ENCODE data around the gene PACC1.
"Not testable (repeated sequence)": the region's sequence is repeated elsewhere in the genome, so short reads cannot be mapped to it uniquely, and the experiment has no call there.

Gene PACC1

DNA sequence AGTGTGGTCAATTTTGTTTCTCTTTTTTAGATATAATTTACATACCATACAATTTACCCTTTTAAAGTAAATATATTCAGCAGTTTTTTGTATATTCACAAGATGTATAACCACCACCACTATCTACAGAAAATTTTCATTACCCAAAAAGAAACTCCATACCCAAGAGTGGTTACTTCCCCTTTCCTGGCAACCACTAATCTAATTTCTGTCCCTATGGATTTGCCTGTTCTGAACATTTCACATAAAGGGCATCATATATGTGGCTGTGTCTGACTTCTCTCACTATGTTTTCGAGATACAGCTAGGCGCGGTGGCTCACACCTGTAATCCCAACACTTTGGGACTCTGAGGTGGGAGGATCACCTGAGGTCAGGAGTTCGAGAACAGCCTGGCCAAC is 13.6 kb downstream of the PACC1 start:
- Histone ChIP-seq H3K4me3 (IDR thresholded peaks at IDR 0.05; ENCODE audit: insufficient read depth, low read depth, low read length) (no peak overlapping the region), H3K27me3 (ENCODE audit: insufficient read depth, low read depth) (no peaks in the 10 kb centered on the region), H3K4me1 (ENCODE audit: low read depth, poor library complexity, severe bottlenecking) (no peaks in the 10 kb centered on the region), H3K27ac (no peak overlapping the region), H3K9ac (no peak overlapping the region), H3K4me2 (no peak overlapping the region), H3K79me2 (ENCODE audit: insufficient read depth, low read depth) (no peaks in the 10 kb centered on the region), H3K36me3 (ENCODE audit: insufficient read depth) (no peaks in the 10 kb centered on the region), H2AFZ (ENCODE audit: low read depth) (no peak overlapping the region), H4K20me1 (ENCODE audit: insufficient read depth) (no peaks in the 10 kb centered on the region)
- no peak for TF ChIP-seq CTCF (conservative IDR thresholded peaks at IDR 0.05; ENCODE audit: low read depth, low read length)

DNA sequence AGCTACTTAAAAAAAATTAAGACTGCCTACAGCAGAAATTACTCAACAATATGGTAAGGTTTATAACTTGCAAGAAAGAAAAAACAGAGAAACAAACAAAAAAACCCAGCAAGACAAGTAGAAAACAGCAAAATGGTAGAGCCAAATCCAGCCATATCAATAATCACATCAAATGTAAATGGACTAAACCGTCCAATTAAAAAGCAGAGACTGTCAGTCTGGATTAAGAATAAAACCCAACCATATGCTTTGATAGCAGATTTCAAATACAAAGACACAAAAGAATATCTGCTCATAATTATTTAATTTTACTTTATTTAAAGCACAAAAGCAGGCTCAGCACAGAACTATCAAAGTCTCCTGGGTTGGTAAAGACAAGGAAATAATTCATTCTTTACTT is 17.5 kb downstream of the PACC1 start:
- H3K4me1 ChIP-seq (ENCODE audit: low read depth, poor library complexity, severe bottlenecking): no peaks in the 10 kb centered on the region
- H3K9ac ChIP-seq: no peak overlapping the region
- no peak overlapping the region for H2AFZ ChIP-seq (ENCODE audit: low read depth)
- no peaks in the 10 kb centered on the region for H3K27me3 ChIP-seq (ENCODE audit: insufficient read depth, low read depth)
- no peak overlapping the region for H3K4me2 ChIP-seq
- TF ChIP-seq CTCF (conservative IDR thresholded peaks at IDR 0.05; ENCODE audit: low read depth, low read length): no peak
- no peaks in the 10 kb centered on the region for H4K20me1 ChIP-seq (ENCODE audit: insufficient read depth)
- no peaks in the 10 kb centered on the region for H3K79me2 ChIP-seq (ENCODE audit: insufficient read depth, low read depth)
- H3K4me3 ChIP-seq (IDR thresholded peaks at IDR 0.05; ENCODE audit: insufficient read depth, low read depth, low read length): no peak overlapping the region
- H3K27ac ChIP-seq: no peak overlapping the region
- H3K36me3 ChIP-seq (ENCODE audit: insufficient read depth): no peaks in the 10 kb centered on the region

GRCh38 chr1:212396638-212397037 is 18.0 kb downstream of the PACC1 start:
- no peak overlapping the region for H3K27ac ChIP-seq
- H3K4me3 ChIP-seq (IDR thresholded peaks at IDR 0.05; ENCODE audit: insufficient read depth, low read depth, low read length): no peak overlapping the region
- H3K9ac ChIP-seq: no peak overlapping the region
- no peaks in the 10 kb centered on the region for H3K27me3 ChIP-seq (ENCODE audit: insufficient read depth, low read depth)
- no peaks in the 10 kb centered on the region for H3K36me3 ChIP-seq (ENCODE audit: insufficient read depth)
- no peak for TF ChIP-seq CTCF (conservative IDR thresholded peaks at IDR 0.05; ENCODE audit: low read depth, low read length)
- no peak overlapping the region for H3K4me2 ChIP-seq
- H4K20me1 ChIP-seq (ENCODE audit: insufficient read depth): no peaks in the 10 kb centered on the region
- no peaks in the 10 kb centered on the region for H3K79me2 ChIP-seq (ENCODE audit: insufficient read depth, low read depth)
- no peaks in the 10 kb centered on the region for H3K4me1 ChIP-seq (ENCODE audit: low read depth, poor library complexity, severe bottlenecking)
- H2AFZ ChIP-seq (ENCODE audit: low read depth): no peak overlapping the region

GRCh38 chr1:212395678-212396437 is 18.8 kb downstream of the PACC1 start:
- H3K27ac ChIP-seq; H3K36me3 ChIP-seq (ENCODE audit: insufficient read depth); H4K20me1 ChIP-seq (ENCODE audit: insufficient read depth); H3K27me3 ChIP-seq (ENCODE audit: insufficient read depth, low read depth); H3K79me2 ChIP-seq (ENCODE audit: insufficient read depth, low read depth); H3K9ac ChIP-seq; H2AFZ ChIP-seq (ENCODE audit: low read depth); H3K4me1 ChIP-seq (ENCODE audit: low read depth, poor library complexity, severe bottlenecking); H3K4me3 ChIP-seq (IDR thresholded peaks at IDR 0.05; ENCODE audit: insufficient read depth, low read depth, low read length); H3K4me2 ChIP-seq: not testable (repeated sequence)

DNA sequence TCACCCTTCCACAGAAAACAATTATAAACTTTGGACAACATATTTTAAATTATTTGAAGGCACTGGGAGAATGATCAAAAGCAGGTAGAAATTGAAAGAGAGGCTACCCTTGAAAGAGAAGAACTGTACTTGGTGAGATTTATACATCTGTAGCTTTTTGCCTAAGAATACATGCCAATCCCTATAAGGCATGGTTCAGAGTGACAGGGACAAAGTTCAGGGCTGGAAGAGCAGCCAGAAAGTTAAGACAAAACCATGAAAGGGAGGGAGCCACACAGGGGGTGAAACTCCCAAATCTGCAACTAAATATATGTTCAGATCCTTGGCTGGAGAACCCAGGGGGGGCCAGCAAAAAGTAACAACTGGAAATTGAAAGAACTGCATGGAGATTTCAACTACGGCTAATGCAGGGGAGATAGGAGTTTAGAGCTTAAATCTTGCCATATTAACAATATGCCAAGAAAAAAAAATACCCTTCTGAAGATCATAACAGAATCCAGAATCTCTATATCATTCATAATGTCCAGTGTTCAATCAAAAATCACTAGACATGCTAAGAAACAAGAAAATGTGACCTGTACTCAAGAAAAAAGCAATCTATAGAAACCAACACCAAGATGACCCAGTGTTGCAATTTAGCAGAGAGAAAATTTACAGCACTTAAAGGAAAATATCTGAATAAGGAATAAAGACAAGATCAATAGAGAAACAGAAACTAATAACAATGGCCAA is 25.5 kb downstream of the PACC1 start:
- no peaks in the 10 kb centered on the region for H3K27me3 ChIP-seq (ENCODE audit: insufficient read depth, low read depth)
- H3K4me1 ChIP-seq (ENCODE audit: low read depth, poor library complexity, severe bottlenecking): no peaks in the 10 kb centered on the region
- H3K79me2 ChIP-seq (ENCODE audit: insufficient read depth, low read depth): no peaks in the 10 kb centered on the region
- no peaks in the 10 kb centered on the region for H4K20me1 ChIP-seq (ENCODE audit: insufficient read depth)
- H3K4me3 ChIP-seq (IDR thresholded peaks at IDR 0.05; ENCODE audit: insufficient read depth, low read depth, low read length): no peak overlapping the region
- H3K4me2 ChIP-seq: no peak overlapping the region
- H3K9ac ChIP-seq: no peak overlapping the region
- H3K27ac ChIP-seq: no peak overlapping the region
- no peaks in the 10 kb centered on the region; the same call in 1 of the 2 replicates for H3K36me3 ChIP-seq (ENCODE audit: insufficient read depth)
- TF ChIP-seq CTCF (conservative IDR thresholded peaks at IDR 0.05; ENCODE audit: low read depth, low read length): no peak
- no peak overlapping the region for H2AFZ ChIP-seq (ENCODE audit: low read depth)

Measured in KMS-11 (cell line).